Neural crest cell (in vitro differentiated cells): ENCODE measurements around the gene SLC1A4. TPM values are rescaled to one million over a fixed set of nuclear protein-coding genes. Genes with fewer than 3 reads are reported as not detected.
"Not testable (repeated sequence)": the region's sequence is repeated elsewhere in the genome, so short reads cannot be mapped to it uniquely, and the experiment has no call there.

Experiments
- DNase-seq: peaks from one replicate; pipeline ENCODE4 v3.0.0; 2021; ENCODE audit warnings: low read depth, mixed read lengths, low spot score
- H3K27ac Mint-ChIP-seq: one replicate; pipeline ENCODE4 v1.8.0; 2021; ENCODE audit warnings: mild to moderate bottlenecking, mixed read lengths; ENCODE audit not compliant: unreplicated experiment
- H3K27me3 Mint-ChIP-seq: 2 replicates; pipeline ENCODE4 v1.8.0; 2021; ENCODE audit warnings: low read depth, mild to moderate bottlenecking, mixed read lengths
- H3K36me3 Mint-ChIP-seq: 2 replicates; pipeline ENCODE4 v1.8.0; 2021; ENCODE audit warnings: low read depth, mild to moderate bottlenecking, mixed read lengths
- H3K4me1 Mint-ChIP-seq: 2 replicates; pipeline ENCODE4 v1.8.0; 2021; ENCODE audit warnings: mixed read lengths
- H3K4me3 Mint-ChIP-seq: one replicate; pipeline ENCODE4 v1.8.0; 2021; ENCODE audit warnings: mild to moderate bottlenecking, mixed read lengths
- H3K9me3 Mint-ChIP-seq: 2 replicates; pipeline ENCODE4 v1.8.0; 2021; ENCODE audit warnings: mixed read lengths
- total RNA-seq: library from RNA; stranded (reverse); gene quantifications from 2 replicates; pipeline ENCODE4 v1.2.1, GENCODE V29; 2021
- TF ChIP-seq, protein P1 (sequence below): fragments of 200-600 bp; sonication (generic); conservative IDR thresholded peaks from 2 replicates; pipeline ENCODE4 v1.5.0; 2021; ENCODE audit warnings: antibody characterized with exemption, mild to moderate bottlenecking

The SLC1A4 gene
- total RNA-seq, 1 donor from 2014 or later, result 26.8 TPM

DNA sequence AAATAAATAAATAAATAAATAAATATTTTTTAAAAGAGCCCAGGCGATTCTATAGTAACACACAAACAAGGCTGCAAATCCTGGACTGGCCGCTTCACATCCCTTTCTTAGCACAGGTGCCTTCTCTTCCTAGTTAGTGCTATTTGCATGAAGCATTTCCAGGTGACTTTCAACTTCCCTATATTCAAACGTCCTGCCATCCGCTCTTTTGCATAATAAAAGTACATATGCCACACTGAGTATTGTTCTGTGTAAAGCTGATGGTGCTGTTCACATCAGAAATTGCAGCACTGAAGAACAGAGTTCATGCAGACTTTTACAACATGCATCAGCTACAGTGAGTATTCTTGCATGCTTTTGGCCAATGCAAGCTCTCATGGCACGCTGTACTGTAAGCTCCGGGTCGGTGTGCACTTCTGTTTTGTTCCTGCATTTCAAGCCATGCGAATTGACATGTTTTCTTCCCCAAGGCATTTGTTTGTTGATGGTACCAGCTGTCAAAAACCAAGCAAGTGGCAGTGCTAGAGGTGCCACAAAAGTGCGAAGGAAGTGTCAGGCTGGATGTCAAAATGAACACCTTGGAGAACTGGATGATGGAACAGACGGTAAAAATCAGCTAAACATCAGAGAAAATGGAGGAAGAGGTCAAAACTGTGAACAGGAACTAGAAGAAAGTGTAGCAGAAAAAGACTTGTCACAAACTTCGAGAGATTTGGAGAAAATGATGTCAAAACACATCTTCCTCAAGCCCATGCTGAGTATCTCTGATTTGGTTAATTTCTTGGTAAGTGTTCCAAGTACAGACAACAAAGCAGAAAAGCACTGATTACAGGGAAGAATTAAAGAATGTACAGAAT is 41.5 kb downstream of the SLC1A4 start:
- no peak overlapping the region for H3K27ac Mint-ChIP-seq

GRCh38 chr2:65031341-65032018 is 42.3 kb downstream of the SLC1A4 start:
- Mint-ChIP-seq H3K36me3 (no peaks in the 10 kb centered on the region), H3K4me3 (no peak overlapping the region), H3K27me3 (no peaks in the 10 kb centered on the region), H3K9me3 (no peaks in the 10 kb centered on the region), H3K27ac (no peak overlapping the region), H3K4me1 (peaks cover 15% of the 10 kb centered on the region)
- TF ChIP-seq, protein P1, sequence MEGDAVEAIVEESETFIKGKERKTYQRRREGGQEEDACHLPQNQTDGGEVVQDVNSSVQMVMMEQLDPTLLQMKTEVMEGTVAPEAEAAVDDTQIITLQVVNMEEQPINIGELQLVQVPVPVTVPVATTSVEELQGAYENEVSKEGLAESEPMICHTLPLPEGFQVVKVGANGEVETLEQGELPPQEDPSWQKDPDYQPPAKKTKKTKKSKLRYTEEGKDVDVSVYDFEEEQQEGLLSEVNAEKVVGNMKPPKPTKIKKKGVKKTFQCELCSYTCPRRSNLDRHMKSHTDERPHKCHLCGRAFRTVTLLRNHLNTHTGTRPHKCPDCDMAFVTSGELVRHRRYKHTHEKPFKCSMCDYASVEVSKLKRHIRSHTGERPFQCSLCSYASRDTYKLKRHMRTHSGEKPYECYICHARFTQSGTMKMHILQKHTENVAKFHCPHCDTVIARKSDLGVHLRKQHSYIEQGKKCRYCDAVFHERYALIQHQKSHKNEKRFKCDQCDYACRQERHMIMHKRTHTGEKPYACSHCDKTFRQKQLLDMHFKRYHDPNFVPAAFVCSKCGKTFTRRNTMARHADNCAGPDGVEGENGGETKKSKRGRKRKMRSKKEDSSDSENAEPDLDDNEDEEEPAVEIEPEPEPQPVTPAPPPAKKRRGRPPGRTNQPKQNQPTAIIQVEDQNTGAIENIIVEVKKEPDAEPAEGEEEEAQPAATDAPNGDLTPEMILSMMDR, result no peak
- no peak for DNase-seq

More for the DNA sequence above, 41.5 kb downstream of the SLC1A4 start:
- DNase-seq, result no peak
- H3K36me3 Mint-ChIP-seq, result no peaks in the 10 kb centered on the region
- TF ChIP-seq, protein P1, result no peak
- H3K27me3 Mint-ChIP-seq, result no peaks in the 10 kb centered on the region
- H3K4me3 Mint-ChIP-seq, result no peak overlapping the region
- peaks cover 19% of the 10 kb centered on the region for H3K4me1 Mint-ChIP-seq
- H3K9me3 Mint-ChIP-seq, result no peaks in the 10 kb centered on the region

- DNase-seq, result no peak
- TF ChIP-seq, protein P1, result no peak
- Mint-ChIP-seq H3K27ac (no peak overlapping the region), H3K9me3 (no peaks in the 10 kb centered on the region), H3K36me3 (no peaks in the 10 kb centered on the region), H3K4me1 (peaks cover 15% of the 10 kb centered on the region), H3K4me3 (no peak overlapping the region), H3K27me3 (no peaks in the 10 kb centered on the region)
Observed at GRCh38 chr2:65032019-65032975, 43.1 kb downstream of the SLC1A4 start.

DNA sequence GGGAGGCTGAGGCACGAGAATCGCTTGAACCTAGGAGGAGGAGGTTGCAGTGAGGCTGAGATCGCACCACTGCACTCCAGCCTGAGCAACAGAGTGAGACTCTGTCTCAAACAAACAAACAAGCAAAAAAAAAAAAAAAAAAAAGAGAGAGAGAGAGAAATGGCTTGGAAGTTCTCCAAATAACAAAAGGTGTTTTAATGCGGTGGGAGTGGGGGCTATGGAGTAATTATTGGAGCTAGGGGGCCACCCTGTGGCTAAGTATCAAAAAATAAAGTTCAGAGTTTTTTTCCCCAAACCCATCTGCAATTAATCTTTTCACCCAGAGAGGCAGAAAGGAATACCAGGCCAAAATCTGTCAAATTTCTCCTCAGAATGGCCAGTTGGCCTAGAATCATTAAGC is 44.0 kb downstream of the SLC1A4 start:
- no peaks in the 10 kb centered on the region for H3K36me3 Mint-ChIP-seq
- H3K27ac Mint-ChIP-seq, result no peak overlapping the region
- no peaks in the 10 kb centered on the region for H3K9me3 Mint-ChIP-seq
- peaks cover 15% of the 10 kb centered on the region for H3K4me1 Mint-ChIP-seq
- no peak for DNase-seq
- no peaks in the 10 kb centered on the region for H3K27me3 Mint-ChIP-seq
- TF ChIP-seq, protein P1, result peak; percentile 19
- no peak overlapping the region for H3K4me3 Mint-ChIP-seq

GRCh38 chr2:65033667-65034066 is 44.5 kb downstream of the SLC1A4 start:
- peaks cover 15% of the 10 kb centered on the region for H3K4me1 Mint-ChIP-seq
- DNase-seq, H3K27me3 Mint-ChIP-seq, H3K9me3 Mint-ChIP-seq, H3K36me3 Mint-ChIP-seq, H3K27ac Mint-ChIP-seq, H3K4me3 Mint-ChIP-seq: not testable (repeated sequence)
